C4-2B (cell line): ENCODE results near the gene TAOK1.

Experiments
- H3K27ac ChIP-seq: fragments of 450-650 bp; 2 replicates; pipeline ENCODE4 v1.5.1; 2017
- CTCF ChIP-seq: fragments of 450-650 bp; conservative IDR thresholded peaks from 2 replicates; pipeline ENCODE4 v1.5.1; 2017; ENCODE audit warnings: mild to moderate bottlenecking
- ZFX ChIP-seq: fragments of 450-650 bp; IDR thresholded peaks from 2 replicates; pipeline ENCODE4 v1.6.1; 2017

TAOK1 gene

GRCh38 chr17:29474297-29474696 is 84.1 kb downstream of the TAOK1 start:
- TF ChIP-seq CTCF (no peak), ZFX (no peak)
- no peak overlapping the region for H3K27ac ChIP-seq

- TF ChIP-seq ZFX (no peak), CTCF (no peak)
- H3K27ac ChIP-seq, result no peak overlapping the region
These were observed 85.7 kb downstream of the TAOK1 start for GRCh38 chr17:29475891-29476290.

GRCh38 chr17:29480249-29480928 is 90.2 kb downstream of the TAOK1 start:
- peak overlapping the region; percentile 22; the same call in 1 of the 2 replicates for H3K27ac ChIP-seq

- H3K27ac ChIP-seq, result no peak overlapping the region; the same call in 1 of the 2 replicates
These were observed 93.3 kb downstream of the TAOK1 start for GRCh38 chr17:29483503-29483902.

GRCh38 chr17:29495011-29495410 is 104.8 kb downstream of the TAOK1 start:
- H3K27ac ChIP-seq, result no peak overlapping the region
- TF ChIP-seq ZFX, result no peak
- no peak for TF ChIP-seq CTCF

More at GRCh38 chr17:29483503-29483902, 93.3 kb downstream of the TAOK1 start:
- TF ChIP-seq ZFX (no peak), CTCF (no peak)

- no peak for TF ChIP-seq ZFX
- no peak for TF ChIP-seq CTCF
- no peak overlapping the region for H3K27ac ChIP-seq
These were observed 114.5 kb downstream of the TAOK1 start for GRCh38 chr17:29504711-29505110.

GRCh38 chr17:29505836-29506235 is 115.7 kb downstream of the TAOK1 start:
- H3K27ac ChIP-seq, result no peak overlapping the region
- TF ChIP-seq ZFX (no peak), CTCF (no peak)

- TF ChIP-seq ZFX, result no peak
- TF ChIP-seq CTCF, result no peak
- H3K27ac ChIP-seq, result no peak overlapping the region
These were observed 120.8 kb downstream of the TAOK1 start for GRCh38 chr17:29510953-29511352.
